Duodenal mucosa (tissue), 2 donors: ENCODE data around the gene CD8B.
A peak's percentile ranks its signal among the peaks of the same experiment; 100 is the strongest.

ENCODE experiments used
- H3K27ac ChIP-seq: one replicate; pipeline ENCODE4 v1.7.0; 2013; ENCODE audit warnings: low read depth, low read length
- H3K27me3 ChIP-seq, 2 donors: one replicate each; pipeline ENCODE4 v1.7.0; 2013; ENCODE audit warnings: low read length in 2 of 2, control low read depth in 1 of 2; ENCODE audit not compliant: insufficient read depth in 2 of 2, control insufficient read depth in 1 of 2
- H3K36me3 ChIP-seq, 2 donors: one replicate each; pipeline ENCODE4 v1.7.0; 2013; ENCODE audit warnings: low read length in 2 of 2, control low read depth in 1 of 2; ENCODE audit not compliant: insufficient read depth in 2 of 2, control insufficient read depth in 1 of 2
- H3K4me1 ChIP-seq, 2 donors: one replicate each; pipeline ENCODE4 v1.7.0; 2013; ENCODE audit warnings: low read length in 2 of 2, control low read depth in 1 of 2; ENCODE audit not compliant: insufficient read depth in 2 of 2, control insufficient read depth in 1 of 2
- H3K4me3 ChIP-seq, 2 donors: one replicate each; pipeline ENCODE4 v1.7.0; 2013; ENCODE audit warnings: low read length in 2 of 2, low read depth in 1 of 2
- H3K9ac ChIP-seq, 2 donors: one replicate each; pipeline ENCODE4 v1.7.0; 2013; ENCODE audit warnings: low read length in 2 of 2, low read depth in 1 of 2
- H3K9me3 ChIP-seq, 2 donors: one replicate each; pipeline ENCODE4 v1.7.0; 2013; ENCODE audit warnings: low read length in 2 of 2, control low read depth in 1 of 2; ENCODE audit not compliant: control insufficient read depth in 1 of 2

Gene CD8B

DNA sequence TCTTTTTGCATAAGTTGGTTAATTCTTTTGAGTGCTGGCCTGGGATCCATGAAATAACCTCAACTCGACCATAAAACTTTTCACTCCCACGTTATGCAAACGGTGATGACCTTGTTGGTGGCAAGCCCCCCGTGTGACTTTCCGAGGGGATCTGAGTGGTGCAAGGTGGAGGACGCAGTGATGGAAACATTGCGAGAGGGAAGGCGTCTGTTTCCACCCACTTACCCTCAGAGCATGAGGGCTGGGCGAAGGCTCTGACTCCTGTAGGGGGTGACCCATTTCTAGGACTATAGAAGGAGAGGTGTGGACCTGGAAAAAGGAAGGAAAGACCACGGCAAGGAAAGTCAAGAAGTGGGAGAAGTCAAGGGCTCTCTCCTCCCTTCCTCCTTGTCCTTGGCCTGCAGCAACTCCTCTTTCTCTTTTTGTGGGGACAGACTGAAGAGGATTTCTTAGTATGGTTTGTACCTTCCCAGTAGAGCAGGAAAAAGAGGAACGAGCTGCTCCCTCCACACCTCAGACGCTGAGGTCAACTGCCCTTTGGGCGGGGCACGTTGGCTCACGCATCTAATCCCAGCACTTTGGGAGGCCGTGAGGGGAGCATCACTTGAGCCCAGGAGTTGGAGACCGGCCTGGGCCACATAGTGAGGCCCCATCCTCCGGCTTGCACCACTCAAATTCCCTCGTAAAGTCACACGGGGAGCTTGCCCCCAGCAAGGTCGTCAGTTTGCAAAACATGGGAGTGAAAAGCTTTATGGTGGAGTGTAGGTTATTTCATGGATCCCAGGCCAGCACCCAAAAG lies 55.4 kb downstream of the CD8B start:
- Histone ChIP-seq H3K27me3 (peaks cover 7 to 11% of the 10 kb centered on the region in 2 donors), H3K9me3 (no peaks in the 10 kb centered on the region), H3K27ac (no peak overlapping the region), H3K4me1 (peaks cover 13 to 18% of the 10 kb centered on the region in 2 donors), H3K36me3 (no peaks in the 10 kb centered on the region), H3K4me3 (no peak overlapping the region), H3K9ac (no peak overlapping the region)

DNA sequence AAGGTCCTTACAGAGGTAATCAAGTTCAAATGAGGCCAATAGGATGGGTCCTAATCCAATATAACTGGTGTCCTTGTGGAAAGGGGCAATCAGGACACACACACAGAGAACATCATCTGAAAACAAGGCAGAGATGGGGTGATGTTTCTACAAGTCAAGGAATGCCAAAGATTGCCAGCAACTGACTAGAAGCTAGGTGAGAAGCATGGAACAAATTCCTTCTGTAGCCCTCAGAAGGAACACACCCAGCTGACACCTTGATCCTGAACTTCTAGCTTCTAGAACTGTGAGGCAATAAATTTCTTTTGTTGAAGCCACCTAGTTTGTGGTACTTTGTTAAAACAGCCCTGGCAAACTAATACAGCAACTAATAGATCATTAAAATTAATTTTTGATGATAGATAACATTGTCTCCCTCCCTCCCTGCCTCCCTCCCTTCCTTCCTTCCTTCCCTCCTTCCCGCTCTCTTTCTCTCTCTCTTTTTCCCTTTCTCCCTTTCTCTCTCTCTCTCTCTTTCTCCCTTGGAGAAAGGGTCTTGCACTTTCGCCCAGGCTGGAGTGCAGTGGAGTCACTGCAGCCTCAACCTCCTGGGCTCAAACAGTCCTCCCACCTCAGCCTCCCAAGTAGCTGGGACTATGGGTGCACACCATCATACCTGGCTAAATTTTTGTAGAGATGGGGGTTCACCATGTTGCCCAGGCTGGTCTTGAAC lies 60.7 kb downstream of the CD8B start:
- H3K4me3 ChIP-seq: no peak overlapping the region
- H3K9ac ChIP-seq: no peak overlapping the region
- H3K27ac ChIP-seq: no peak overlapping the region
- no peaks in the 10 kb centered on the region for H3K36me3 ChIP-seq
- peaks cover 12% of the 10 kb centered on the region in 2 donors for H3K9me3 ChIP-seq
- no peaks in the 10 kb centered on the region for H3K27me3 ChIP-seq
- no peaks in the 10 kb centered on the region for H3K4me1 ChIP-seq

DNA sequence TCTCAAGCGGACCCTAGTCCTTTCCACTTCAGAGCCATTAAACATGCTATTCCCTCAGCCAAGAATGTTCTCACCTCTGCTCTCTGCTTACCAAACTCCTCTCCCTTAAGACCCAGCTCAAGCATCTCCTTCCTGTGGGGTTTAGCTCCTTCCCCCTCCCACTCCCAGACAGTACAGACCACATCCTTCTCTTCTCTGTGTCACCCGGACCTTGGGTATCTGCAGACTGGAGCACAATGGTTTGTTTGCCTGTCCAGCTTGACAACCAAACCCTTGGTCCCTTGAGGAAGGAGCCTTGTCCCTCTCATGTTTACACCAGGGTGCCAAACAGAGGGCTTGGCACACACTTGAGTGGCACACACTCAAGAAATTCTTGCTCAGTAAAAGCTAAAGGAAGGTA lies 66.8 kb downstream of the CD8B start:
- H3K4me1 ChIP-seq: peaks cover 6 to 16% of the 10 kb centered on the region in 2 donors
- no peak overlapping the region for H3K9ac ChIP-seq
- H3K27ac ChIP-seq: no peak overlapping the region
- no peaks in the 10 kb centered on the region for H3K36me3 ChIP-seq
- no peak overlapping the region for H3K4me3 ChIP-seq
- peaks cover 42 to 45% of the 10 kb centered on the region in 2 donors for H3K27me3 ChIP-seq
- peaks cover 12 to 16% of the 10 kb centered on the region in 2 donors for H3K9me3 ChIP-seq

DNA sequence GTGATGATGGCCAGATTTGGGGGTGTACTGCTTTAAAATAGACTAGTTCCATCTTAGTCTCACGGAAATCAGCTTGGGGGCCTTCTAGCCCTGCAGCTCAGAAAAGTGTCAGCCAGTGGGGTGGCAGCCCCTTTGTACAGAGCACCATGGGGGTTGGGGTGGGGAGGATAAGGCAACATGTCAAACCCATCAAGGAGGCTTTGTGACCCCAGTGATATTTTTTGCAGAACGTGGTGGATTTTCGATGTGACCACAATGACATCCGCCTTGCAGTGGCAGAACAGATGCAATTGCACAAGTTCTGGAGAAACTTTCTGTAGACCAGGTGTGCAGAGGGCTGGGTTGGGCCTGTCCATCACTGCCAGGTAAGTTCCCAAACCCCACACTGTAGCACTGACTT lies 67.9 kb downstream of the CD8B start:
- no peaks in the 10 kb centered on the region for H3K36me3 ChIP-seq
- peaks cover 6 to 18% of the 10 kb centered on the region in 2 donors for H3K4me1 ChIP-seq
- no peak overlapping the region for H3K9ac ChIP-seq
- H3K4me3 ChIP-seq: no peak overlapping the region
- no peak overlapping the region for H3K27ac ChIP-seq
- peaks cover 12 to 16% of the 10 kb centered on the region in 2 donors for H3K9me3 ChIP-seq
- peaks cover 52 to 56% of the 10 kb centered on the region in 2 donors for H3K27me3 ChIP-seq

DNA sequence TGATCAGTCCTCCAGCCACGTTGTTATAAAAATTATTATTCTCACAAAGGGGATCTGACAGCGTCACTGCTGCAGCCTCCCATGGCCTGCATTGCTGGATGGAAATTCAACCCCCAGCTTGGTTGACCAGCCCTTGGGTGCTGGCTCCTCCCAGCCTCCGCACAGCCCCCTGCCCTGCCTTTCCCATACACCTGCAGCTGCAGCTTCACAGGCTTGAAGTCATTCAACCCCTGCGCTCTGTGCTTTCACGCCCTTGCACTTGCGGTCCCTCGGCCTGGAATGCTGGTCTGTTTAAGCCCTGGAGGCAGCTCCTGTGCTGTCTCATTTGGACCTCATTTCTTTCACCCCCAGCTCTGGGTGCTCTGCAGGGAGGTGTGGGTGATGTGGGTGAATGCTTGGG lies 70.1 kb downstream of the CD8B start:
- peaks cover 4 to 9% of the 10 kb centered on the region in 2 donors for H3K9me3 ChIP-seq
- H3K36me3 ChIP-seq: no peaks in the 10 kb centered on the region
- peaks cover 6 to 18% of the 10 kb centered on the region in 2 donors for H3K4me1 ChIP-seq
- peaks cover 63 to 65% of the 10 kb centered on the region in 2 donors for H3K27me3 ChIP-seq
- peak overlapping the region; percentile 38 to 51 for H3K4me3 ChIP-seq
- H3K9ac ChIP-seq: no peak overlapping the region
- H3K27ac ChIP-seq: no peak overlapping the region

DNA sequence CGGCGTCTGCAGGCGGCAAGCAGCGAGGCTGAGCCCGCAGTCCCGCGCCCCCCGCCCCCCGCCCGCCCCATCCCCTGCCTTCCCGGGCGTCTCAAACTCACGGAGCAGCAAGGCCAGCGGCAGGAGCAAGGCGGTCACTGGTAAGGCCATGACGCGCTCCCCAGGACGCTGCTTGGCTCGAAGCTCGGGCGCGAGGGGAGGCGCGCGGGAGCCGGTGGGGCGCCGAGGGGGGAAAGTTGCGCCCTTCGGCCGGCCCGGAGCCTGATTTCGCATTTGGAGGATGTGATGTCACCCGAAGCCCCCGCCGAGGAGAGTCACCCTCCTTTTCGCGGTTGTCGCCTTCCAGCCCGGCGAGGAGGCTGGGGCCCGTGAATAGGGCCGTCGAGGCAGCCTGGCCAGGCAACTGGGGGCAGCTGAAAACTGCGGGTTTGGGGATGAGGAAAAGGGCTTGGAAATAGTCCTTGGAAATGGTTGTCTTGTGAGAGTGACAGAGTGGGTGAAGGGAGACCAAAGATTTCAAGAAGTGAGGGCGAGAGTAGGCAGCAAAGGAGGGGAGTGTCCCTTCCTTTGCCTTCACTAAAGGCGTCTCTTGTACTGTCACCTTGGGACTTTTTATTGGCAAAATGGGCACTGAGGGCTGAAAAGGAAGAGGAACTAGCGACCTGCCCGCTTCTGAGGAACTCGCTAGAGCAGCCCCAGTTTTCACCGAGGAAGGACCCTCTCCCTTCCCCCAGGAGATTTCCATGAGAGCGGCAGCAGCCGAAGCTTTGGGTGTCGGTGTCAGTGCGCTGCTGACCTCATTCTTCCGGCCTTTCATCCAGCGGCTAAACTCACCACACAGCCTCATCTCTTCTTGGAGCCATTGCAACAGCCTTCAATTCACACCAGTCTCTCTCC lies 70.8 kb downstream of the CD8B start, which contains the start of gene CD8A:
Gene CD8A (minus strand): TSS at position 238 of the 897 bp plus-strand sequence. CDS start 88 bp downstream, at position 150.
- no peak within 1 kb of the TSS for H3K27ac ChIP-seq
- peaks cover 6 to 18% of the 10 kb centered on the region in 2 donors for H3K4me1 ChIP-seq
- peaks cover 63 to 65% of the 10 kb centered on the region in 2 donors for H3K27me3 ChIP-seq
- no peaks in the 10 kb centered on the region for H3K36me3 ChIP-seq
- peak within 1 kb of the TSS in 1 of 2 donors; percentile 10 for H3K9ac ChIP-seq
- peak within 1 kb of the TSS; percentile 38 to 51 for H3K4me3 ChIP-seq
- H3K9me3 ChIP-seq: peaks cover 0 to 3% of the 10 kb centered on the region in 2 donors

DNA sequence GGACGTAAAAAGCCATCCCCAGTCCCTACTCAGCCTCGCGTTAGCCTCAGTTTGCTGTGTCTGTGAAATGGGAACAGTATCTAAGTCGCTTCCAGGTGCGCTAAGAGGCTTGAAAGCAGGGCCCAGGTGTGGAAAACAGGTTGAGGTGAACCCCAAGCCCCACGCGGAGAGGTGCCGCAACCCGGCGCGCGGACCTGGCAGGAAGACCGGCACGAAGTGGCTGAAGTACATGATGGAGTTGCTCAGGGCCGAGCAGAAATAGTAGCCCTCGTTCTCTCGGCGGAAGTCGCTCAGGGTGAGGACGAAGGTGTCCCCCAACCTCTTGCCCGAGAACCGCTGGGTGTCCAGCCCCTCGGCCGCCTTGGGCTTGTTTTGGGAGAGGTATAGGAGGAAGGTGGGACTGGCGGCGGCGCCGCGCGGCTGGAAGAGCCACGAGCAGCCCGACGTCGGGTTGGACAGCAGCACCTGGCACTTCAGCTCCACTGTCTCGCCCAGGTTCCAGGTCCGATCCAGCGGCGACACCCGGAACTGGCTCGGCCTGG lies 71.5 kb downstream of the CD8B start:
- Histone ChIP-seq H3K9me3 (no peaks in the 10 kb centered on the region), H3K27ac (no peak overlapping the region), H3K4me1 (peaks cover 6 to 18% of the 10 kb centered on the region in 2 donors), H3K4me3 (peak overlapping the region; percentile 1 to 28), H3K9ac (peak overlapping the region in 1 of 2 donors; percentile 10), H3K36me3 (no peaks in the 10 kb centered on the region), H3K27me3 (peaks cover 63 to 65% of the 10 kb centered on the region in 2 donors)

DNA sequence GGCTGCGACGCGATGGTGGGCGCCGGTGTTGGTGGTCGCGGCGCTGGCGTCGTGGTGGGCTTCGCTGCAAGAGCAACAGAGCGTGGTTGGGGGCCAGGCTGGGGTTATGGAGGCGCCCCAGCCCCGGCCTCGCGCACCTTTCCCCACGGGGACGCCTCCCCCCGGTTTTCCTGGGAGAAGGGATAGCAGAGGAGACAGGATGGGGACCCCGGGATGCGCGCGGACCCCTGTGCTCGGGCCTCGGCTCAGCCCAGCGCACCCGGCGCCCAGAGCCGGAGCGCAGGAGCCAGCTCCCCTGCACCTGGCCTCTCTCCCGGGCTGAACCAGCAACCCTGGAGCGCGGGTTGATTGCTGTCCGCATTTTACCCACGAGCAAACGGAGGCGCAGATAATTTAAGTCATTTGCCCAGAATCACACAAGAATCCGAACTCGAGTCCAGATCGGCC lies 72.0 kb downstream of the CD8B start:
- Histone ChIP-seq H3K4me3 (peak overlapping the region; percentile 1 to 28), H3K9me3 (no peaks in the 10 kb centered on the region), H3K27me3 (peaks cover 58 to 61% of the 10 kb centered on the region in 2 donors), H3K4me1 (peaks cover 6 to 18% of the 10 kb centered on the region in 2 donors), H3K27ac (no peak overlapping the region), H3K36me3 (no peaks in the 10 kb centered on the region), H3K9ac (peak overlapping the region in 1 of 2 donors; percentile 10)

DNA sequence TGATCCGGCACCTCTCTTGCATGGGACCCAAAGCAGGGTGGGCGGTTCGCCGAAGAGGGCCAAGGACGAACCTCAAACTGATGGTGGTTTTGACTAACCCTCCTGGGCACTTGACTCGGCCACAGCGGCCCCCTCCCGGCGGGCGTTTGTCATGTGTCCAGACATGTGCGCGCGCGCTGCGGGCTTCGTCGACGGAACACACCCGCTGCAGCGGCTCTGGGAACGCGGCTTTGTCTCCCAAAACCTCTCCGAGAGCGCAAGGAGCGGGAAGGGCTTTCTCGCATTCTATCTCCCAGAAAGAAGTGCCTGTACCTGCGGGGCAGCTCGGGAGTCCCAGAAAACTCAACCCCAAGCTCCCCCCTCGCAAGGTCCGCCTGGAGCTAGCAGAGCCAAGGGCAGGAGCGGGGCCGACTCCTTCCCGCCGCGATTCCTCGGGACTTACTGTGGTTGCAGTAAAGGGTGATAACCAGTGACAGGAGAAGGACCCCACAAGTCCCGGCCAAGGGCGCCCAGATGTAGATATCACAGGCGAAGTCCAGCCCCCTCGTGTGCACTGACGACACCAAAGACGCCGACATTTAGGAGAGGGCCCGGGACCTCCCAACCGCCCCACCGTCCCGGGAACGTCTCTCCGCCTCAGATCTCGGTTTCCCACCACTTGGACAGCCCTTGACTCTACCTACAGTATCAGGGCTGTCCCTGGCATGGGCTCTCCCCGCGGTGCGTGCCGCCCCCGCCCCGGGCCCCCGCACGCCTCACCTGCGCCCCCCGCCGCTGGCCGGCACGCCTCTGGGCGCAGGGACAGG lies 72.6 kb downstream of the CD8B start:
- H3K4me1 ChIP-seq: peaks cover 6 to 18% of the 10 kb centered on the region in 2 donors
- no peak overlapping the region for H3K9ac ChIP-seq
- H3K27me3 ChIP-seq: peaks cover 54 to 60% of the 10 kb centered on the region in 2 donors
- no peaks in the 10 kb centered on the region for H3K36me3 ChIP-seq
- H3K9me3 ChIP-seq: no peaks in the 10 kb centered on the region
- no peak overlapping the region for H3K27ac ChIP-seq
- H3K4me3 ChIP-seq: peak overlapping the region; percentile 3 to 28
